ENCODE results near the gene GFRA1.

GFRA1 gene

DNA sequence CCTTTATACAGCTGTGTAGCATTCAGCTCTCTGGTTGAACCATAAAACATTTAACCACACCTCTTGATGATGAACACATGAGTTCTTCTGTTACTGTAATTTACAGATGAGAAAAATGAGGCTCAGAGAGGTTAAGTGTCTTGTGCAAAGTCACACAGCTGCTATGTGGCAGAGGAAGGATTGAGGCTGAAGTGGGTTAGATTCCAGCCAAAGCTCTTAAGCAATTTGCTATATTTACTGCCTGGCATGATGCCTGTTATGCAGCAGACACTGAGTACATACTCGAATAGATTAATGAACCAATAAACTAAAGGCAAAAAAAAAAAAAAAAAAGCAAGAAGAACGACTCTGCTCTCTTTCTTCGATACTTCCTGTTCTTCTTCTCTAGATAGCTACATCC lies 35.7 kb downstream of the GFRA1 start:
- no peak for DNase-seq (ENCODE audit: low read depth)
- TF ChIP-seq CTCF (IDR thresholded peaks at IDR 0.05; ENCODE audit: control insufficient read depth, insufficient read depth, low read depth, low read length, missing control alignments): no peak
- no peak overlapping the region for H3K4me3 ChIP-seq (ENCODE audit: control insufficient read depth, low read depth, low read length)

GRCh38 chr10:116233230-116233629 lies 39.8 kb downstream of the GFRA1 start:
- H3K4me3 ChIP-seq (ENCODE audit: control insufficient read depth, low read depth, low read length): no peak overlapping the region
- DNase-seq (ENCODE audit: low read depth): no peak
- TF ChIP-seq CTCF (IDR thresholded peaks at IDR 0.05; ENCODE audit: control insufficient read depth, insufficient read depth, low read depth, low read length, missing control alignments): no peak

GRCh38 chr10:116232613-116233012 lies 40.4 kb downstream of the GFRA1 start:
- H3K4me3 ChIP-seq (ENCODE audit: control insufficient read depth, low read depth, low read length): no peak overlapping the region
- no peak for TF ChIP-seq CTCF (IDR thresholded peaks at IDR 0.05; ENCODE audit: control insufficient read depth, insufficient read depth, low read depth, low read length, missing control alignments)
- DNase-seq (ENCODE audit: low read depth): no peak

DNA sequence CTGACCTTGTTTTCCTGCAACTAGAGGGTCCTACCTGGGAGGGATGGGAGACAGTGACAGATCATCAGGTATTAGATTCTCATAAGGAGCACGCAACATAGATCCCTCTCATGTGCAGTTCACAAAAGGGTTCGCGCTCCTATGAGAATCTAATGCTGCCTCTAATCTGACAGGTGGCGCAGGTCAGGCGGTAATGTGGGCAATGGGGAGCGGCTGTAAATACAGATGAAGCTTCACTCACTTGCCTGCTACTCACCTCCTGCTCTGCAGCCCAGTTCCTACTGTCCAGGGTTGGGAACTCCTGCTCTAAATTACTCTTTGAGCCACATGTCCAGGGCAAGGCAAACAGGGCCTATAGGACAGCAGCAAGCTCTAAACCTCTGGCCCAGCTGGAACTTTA lies 46.2 kb downstream of the GFRA1 start:
- no peak for TF ChIP-seq CTCF (IDR thresholded peaks at IDR 0.05; ENCODE audit: control insufficient read depth, insufficient read depth, low read depth, low read length, missing control alignments)
- DNase-seq (ENCODE audit: low read depth): no peak
- no peak overlapping the region for H3K4me3 ChIP-seq (ENCODE audit: control insufficient read depth, low read depth, low read length)

GRCh38 chr10:116226053-116226452 lies 47.0 kb downstream of the GFRA1 start:
- no peak for TF ChIP-seq CTCF (IDR thresholded peaks at IDR 0.05; ENCODE audit: control insufficient read depth, insufficient read depth, low read depth, low read length, missing control alignments)
- no peak for DNase-seq (ENCODE audit: low read depth)
- H3K4me3 ChIP-seq (ENCODE audit: control insufficient read depth, low read depth, low read length): no peak overlapping the region

DNA sequence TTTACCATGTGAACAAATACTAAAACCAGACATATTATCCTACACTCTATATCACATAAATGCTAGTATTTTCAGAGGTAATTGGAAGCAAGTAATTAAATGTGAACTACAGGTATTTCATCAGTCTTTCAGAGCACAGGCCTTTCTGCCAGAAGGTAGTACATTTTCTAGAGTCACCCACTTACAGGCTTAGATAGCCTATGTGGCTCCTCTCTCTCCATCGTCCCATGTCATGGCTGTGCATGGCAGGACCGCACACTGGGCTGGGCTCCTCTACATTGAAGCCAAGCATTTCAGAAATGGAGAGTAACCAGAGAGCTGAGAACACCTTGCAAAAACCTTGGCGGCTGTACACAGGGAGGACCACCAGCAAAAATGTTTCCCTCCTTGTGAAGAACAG lies 49.7 kb downstream of the GFRA1 start:
- no peak for DNase-seq (ENCODE audit: low read depth)
- no peak for TF ChIP-seq CTCF (IDR thresholded peaks at IDR 0.05; ENCODE audit: control insufficient read depth, insufficient read depth, low read depth, low read length, missing control alignments)
- H3K4me3 ChIP-seq (ENCODE audit: control insufficient read depth, low read depth, low read length): no peak overlapping the region

GRCh38 chr10:116221053-116221452 lies 52.0 kb downstream of the GFRA1 start:
- H3K4me3 ChIP-seq (ENCODE audit: control insufficient read depth, low read depth, low read length): no peak overlapping the region
- TF ChIP-seq CTCF (IDR thresholded peaks at IDR 0.05; ENCODE audit: control insufficient read depth, insufficient read depth, low read depth, low read length, missing control alignments): no peak
- DNase-seq (ENCODE audit: low read depth): no peak
